Smooth muscle cell (in vitro differentiated cells): ENCODE measurements around the gene ZNF747. TPM values are rescaled to one million over a fixed set of nuclear protein-coding genes. Genes with fewer than 3 reads are reported as not detected.

Experiments
- DNase-seq: peaks from one replicate; lab custom pipeline; 2025; ENCODE audit not compliant: unreplicated experiment; lab: John Stamatoyannopoulos, UW
- H2AFZ ChIP-seq: fragments of 200-600 bp; sonication (generic); 2 replicates; pipeline ENCODE4 v1.6.0; 2016; ENCODE audit warnings: antibody characterized with exemption, low read depth, mild to moderate bottlenecking
- H3F3A ChIP-seq: fragments of 200-600 bp; sonication (generic); 2 replicates; pipeline ENCODE4 v1.6.0; 2017; ENCODE audit warnings: antibody characterized with exemption, low read depth
- H3K27ac ChIP-seq: fragments of 200-600 bp; sonication (generic); 2 replicates; pipeline ENCODE4 v1.5.1; 2016; ENCODE audit warnings: low read depth, mild to moderate bottlenecking
- H3K27me3 ChIP-seq: fragments of 200-600 bp; sonication (generic); 2 replicates; pipeline ENCODE4 v1.6.1; 2016; ENCODE audit warnings: low read depth, mild to moderate bottlenecking
- H3K36me3 ChIP-seq: fragments of 200-600 bp; sonication (generic); 2 replicates; pipeline ENCODE4 v1.5.1; 2016; ENCODE audit warnings: low read depth
- H3K4me1 ChIP-seq: fragments of 200-600 bp; sonication (generic); 2 replicates; pipeline ENCODE4 v1.5.1; 2016; ENCODE audit warnings: low read depth
- H3K4me2 ChIP-seq: fragments of 200-600 bp; sonication (generic); 2 replicates; pipeline ENCODE4 v1.6.0; 2016; ENCODE audit warnings: mild to moderate bottlenecking
- H3K4me3 ChIP-seq: fragments of 200-600 bp; sonication (generic); 2 replicates; pipeline ENCODE4 v1.5.1; 2016; ENCODE audit warnings: mild to moderate bottlenecking
- H3K79me2 ChIP-seq: fragments of 200-600 bp; sonication (generic); 2 replicates; pipeline ENCODE4 v1.6.0; 2016; ENCODE audit warnings: low read depth, mild to moderate bottlenecking
- H3K9ac ChIP-seq: fragments of 200-600 bp; sonication (generic); 2 replicates; pipeline ENCODE4 v1.6.0; 2016; ENCODE audit warnings: low read depth
- H3K9me3 ChIP-seq: fragments of 200-600 bp; sonication (generic); replicated peaks from 2 replicates; pipeline ENCODE4 v1.5.1; 2016; ENCODE audit warnings: low read depth
- H4K20me1 ChIP-seq: fragments of 200-600 bp; sonication (generic); 2 replicates; pipeline ENCODE4 v1.6.0; 2016; ENCODE audit warnings: low read depth
- CTCF ChIP-seq: fragments of 200-600 bp; sonication (generic); IDR thresholded peaks from 2 replicates; pipeline ENCODE4 v1.5.1; 2017; ENCODE audit warnings: borderline replicate concordance, mild to moderate bottlenecking, antibody characterized with exemption; ENCODE audit not compliant: insufficient read depth, poor library complexity, severe bottlenecking
- WGBS: methylation state at CpG from one replicate; pipeline ENCODE4 v1.1.7; 2016; ENCODE audit warnings: low lambda C conversion rate; 5-methylcytosine and 5-hydroxymethylcytosine counted together
- polyA plus RNA-seq: library from polyadenylated mRNA; unstranded; fragments of >200 nt; fragmentation: Nextera tagmentation; extraction: Ambion mirVana; gene quantifications from 2 replicates; pipeline ENCODE4 v1.2.1, GENCODE V29; 2016
- total RNA-seq: library from RNA; depleted of rRNA; stranded (reverse); fragments of >200 nt; gene quantifications from 2 replicates; pipeline ENCODE4 v1.2.3, GENCODE V29; 2014

Gene ZNF747
- total and polyA plus RNA-seq, 2 experiments from 2014 or later: 5.7 to 6.3 TPM

- DNase-seq: no peak
- Histone ChIP-seq H3F3A (no peaks in the 10 kb centered on the region), H3K36me3 (no peaks in the 10 kb centered on the region), H4K20me1 (no peaks in the 10 kb centered on the region), H3K4me2 (no peak overlapping the region), H3K4me3 (no peak overlapping the region), H3K9ac (no peak overlapping the region), H2AFZ (no peak overlapping the region), H3K27me3 (no peaks in the 10 kb centered on the region), H3K27ac (no peak overlapping the region), H3K9me3 (no peaks in the 10 kb centered on the region), H3K4me1 (no peaks in the 10 kb centered on the region), H3K79me2 (no peaks in the 10 kb centered on the region)
- no peak for TF ChIP-seq CTCF
- WGBS: 63% methylated on average over 11 of the region's 11 CpGs
Measured at GRCh38 chr16:30488764-30489605, 45.7 kb downstream of the ZNF747 start.

- no peaks in the 10 kb centered on the region for H3K9me3 ChIP-seq
- no peak overlapping the region for H3K4me2 ChIP-seq
- no peaks in the 10 kb centered on the region for H3F3A ChIP-seq
- H3K79me2 ChIP-seq: no peaks in the 10 kb centered on the region
- H3K36me3 ChIP-seq: no peaks in the 10 kb centered on the region
- no peaks in the 10 kb centered on the region for H4K20me1 ChIP-seq
- H3K4me1 ChIP-seq: no peaks in the 10 kb centered on the region
- WGBS: 78% methylated on average over 7 of the region's 7 CpGs
- no peak for TF ChIP-seq CTCF
- peaks cover 9% of the 10 kb centered on the region for H3K27me3 ChIP-seq
- H3K4me3 ChIP-seq: no peak overlapping the region
- no peak overlapping the region for H3K27ac ChIP-seq
- no peak for DNase-seq
- no peak overlapping the region for H2AFZ ChIP-seq
- H3K9ac ChIP-seq: no peak overlapping the region
Measured at GRCh38 chr16:30485818-30486436, 48.7 kb downstream of the ZNF747 start.

- Histone ChIP-seq H3F3A (no peaks in the 10 kb centered on the region), H4K20me1 (no peaks in the 10 kb centered on the region), H3K4me1 (no peaks in the 10 kb centered on the region), H3K36me3 (no peaks in the 10 kb centered on the region), H3K9ac (no peak overlapping the region), H3K4me2 (no peak overlapping the region), H3K9me3 (no peaks in the 10 kb centered on the region), H3K4me3 (no peak overlapping the region), H2AFZ (no peak overlapping the region), H3K79me2 (no peaks in the 10 kb centered on the region), H3K27me3 (peaks cover 14% of the 10 kb centered on the region), H3K27ac (no peak overlapping the region)
- TF ChIP-seq CTCF: no peak
- no peak for DNase-seq
Measured at GRCh38 chr16:30484887-30485286, 49.8 kb downstream of the ZNF747 start.
